Measurements from ENCODE around the gene CCNT1.

The CCNT1 gene

DNA sequence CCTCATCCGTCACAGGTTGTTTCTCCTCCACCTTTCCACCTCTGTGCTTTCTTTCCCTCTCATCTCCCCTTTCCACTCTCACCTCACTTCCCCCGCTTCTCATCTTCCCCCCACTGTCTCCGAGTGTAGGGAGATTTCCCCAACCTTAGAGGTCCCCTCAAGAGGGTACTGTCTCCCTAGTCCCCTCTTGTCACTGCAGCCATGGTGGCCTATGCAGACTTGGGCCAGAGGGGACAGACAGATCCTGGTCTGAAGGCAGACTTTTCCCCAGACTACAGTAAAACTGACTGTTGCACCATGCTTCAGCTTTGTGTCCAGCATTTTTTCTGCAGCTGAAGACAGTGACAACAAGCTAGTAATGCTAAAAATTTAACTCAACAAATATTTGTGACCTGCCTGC is 75.7 kb downstream of the CCNT1 start:
- no peak for DNase-seq (ENCODE audit: low read depth in 2 of 2)

DNA sequence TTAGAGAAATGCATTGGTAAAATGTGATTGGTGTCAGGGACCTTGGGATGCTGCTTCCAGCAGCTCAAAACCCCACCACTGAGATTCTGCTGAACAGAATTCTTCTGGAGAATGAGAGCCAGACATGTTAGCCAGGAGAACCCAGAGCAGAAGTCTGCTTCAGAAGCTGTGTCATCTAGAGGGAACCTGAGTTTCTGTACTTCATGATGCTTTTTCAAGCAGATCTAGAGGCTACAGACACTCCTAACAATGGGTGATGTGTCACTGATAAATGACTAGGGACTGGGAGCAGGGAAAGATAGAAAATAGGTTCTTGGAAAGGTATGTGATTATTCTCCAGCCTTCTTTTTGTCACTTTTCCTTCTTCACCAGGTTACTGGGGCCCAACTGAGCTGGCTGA is 76.1 kb downstream of the CCNT1 start:
- DNase-seq (ENCODE audit: low read depth in 2 of 2) = no peak
